HepG2 (cell line): ENCODE results near the gene IFI35. TPM values are rescaled to one million over a fixed set of nuclear protein-coding genes. Genes with fewer than 3 reads are reported as not detected.

Source experiments
- ATAC-seq: fragments of 200-7000 bp; cut with Tn5 transposase; 3 replicates; pipeline ENCODE4 v1.9.1; 2020; ENCODE audit warnings: mild to moderate bottlenecking, moderate library complexity
- BruUV-seq: library from RNA; stranded (reverse); fragments of 400-500 nt; replicated peaks from 2 replicates; lab custom pipeline; 2021; lab: Mats Ljungman, UMichigan
- CTCF ChIA-PET: fragments of 300-600 bp; formaldehyde crosslinking; extraction: SDS; loops from one replicate; lab custom pipeline; 2021; ENCODE audit warnings: low total read pairs, inconsistent platforms, low intra/inter-chr PET ratio; lab: Yijun Ruan, JAX
- POLR2A ChIA-PET: fragments of 350-600 bp; sonication (Branson Sonifier 250); formaldehyde crosslinking; loops from one replicate; lab custom pipeline; 2020; ENCODE audit warnings: antibody characterized with exemption, inconsistent platforms; lab: Yijun Ruan, JAX
- DNase-seq: peaks from one replicate; pipeline ENCODE4 v3.0.0-alpha.2; 2015; ENCODE audit warnings: low spot score
- FAIRE-seq: peaks from 3 replicates; lab custom pipeline; 2011; peaks lifted over from hg19 to GRCh38; lab: Jason Lieb, UNC
- H2AFZ ChIP-seq: one replicate; pipeline ENCODE4 v1.6.1; 2011; ENCODE audit warnings: low read length, inconsistent platforms
- H3K27ac ChIP-seq: fragments of 300-600 bp; 3 replicates; pipeline ENCODE4 v1.8.0; 2011; ENCODE audit warnings: mixed run types, mild to moderate bottlenecking, mixed read lengths, low read length, inconsistent platforms; ENCODE audit not compliant: insufficient read depth; ENCODE audit errors: extremely low read length
- H3K27me3 ChIP-seq, 2 experiments: fragments of 200-600 bp in 1 of 2; 2 replicates in 1 of 2; 3 replicates in 1 of 2; pipeline versions ENCODE4 v1.6.0 to v1.8.0; 2011; ENCODE audit warnings: low read length in 2 of 2, mild to moderate bottlenecking in 2 of 2, moderate library complexity in 2 of 2, inconsistent platforms in 1 of 2; ENCODE audit not compliant: insufficient read depth in 2 of 2, control insufficient read depth in 1 of 2
- H3K36me3 ChIP-seq, 2 experiments: fragments of 200-600 bp in 1 of 2; replicated peaks in 1 of 2; 2 replicates in 1 of 2; 3 replicates in 1 of 2; pipeline versions ENCODE4 v1.5.1 to v1.8.0; 2011; ENCODE audit warnings: low read length in 2 of 2, inconsistent platforms in 1 of 2; ENCODE audit not compliant: insufficient read depth in 2 of 2, control insufficient read depth in 1 of 2
- H3K4me1 ChIP-seq: 2 replicates; pipeline ENCODE4 v1.5.1; 2012; ENCODE audit warnings: low read length, inconsistent platforms; ENCODE audit not compliant: insufficient read depth
- H3K4me2 ChIP-seq: 2 replicates; pipeline ENCODE4 v1.6.0; 2011; ENCODE audit warnings: low read depth, low read length, inconsistent platforms
- H3K4me3 ChIP-seq, 3 experiments: fragments of 200-600 bp in 1 of 3; sonication (generic), shearing (Covaris generic) in 1 of 3; replicated peaks in 1 of 3; 2 replicates each; pipeline ENCODE4 v1.5.1; 2011 to 2016; ENCODE audit warnings: low read length in 3 of 3, inconsistent platforms in 2 of 3, low read depth in 2 of 3, mild to moderate bottlenecking in 2 of 3, control low read depth in 1 of 3, mixed read lengths in 1 of 3; ENCODE audit not compliant: insufficient read depth in 1 of 3
- H3K79me2 ChIP-seq: one replicate; pipeline ENCODE4 v1.6.1; 2011; ENCODE audit warnings: low read length, inconsistent platforms; ENCODE audit not compliant: insufficient read depth
- H3K9ac ChIP-seq: 2 replicates; pipeline ENCODE4 v1.6.0; 2011; ENCODE audit warnings: mild to moderate bottlenecking, low read depth, low read length, inconsistent platforms; ENCODE audit not compliant: insufficient read depth
- H3K9me3 ChIP-seq: 2 replicates; pipeline ENCODE4 v1.5.1; 2012; ENCODE audit warnings: mild to moderate bottlenecking, low read length
- H4K20me1 ChIP-seq: 2 replicates; pipeline ENCODE4 v1.6.0; 2011; ENCODE audit warnings: inconsistent platforms, mild to moderate bottlenecking, low read length, moderate library complexity; ENCODE audit not compliant: insufficient read depth
- ATF1 ChIP-seq: IDR thresholded peaks from 2 replicates; pipeline ENCODE4 v1.6.1; 2016; ENCODE audit warnings: mild to moderate bottlenecking, control low read depth
- ATF7-NPFF ChIP-seq: sonication (generic); formaldehyde crosslinking; IDR thresholded peaks from 2 replicates; pipeline ENCODE4 v1.8.1; 2023; ENCODE audit warnings: mild to moderate bottlenecking, low read depth, missing genetic modification reagents, moderate library complexity
- CREB3 ChIP-seq: sonication (generic); formaldehyde crosslinking; IDR thresholded peaks from 2 replicates; pipeline ENCODE4 v1.5.0; 2020; ENCODE audit warnings: missing genetic modification reagents
- DPF2 ChIP-seq: sonication (generic); formaldehyde crosslinking; IDR thresholded peaks from 2 replicates; pipeline ENCODE4 v1.4.0; 2020; ENCODE audit warnings: mild to moderate bottlenecking, low read depth, missing genetic modification reagents, borderline replicate concordance
- GABPB1 ChIP-seq: IDR thresholded peaks from 2 replicates; pipeline ENCODE4 v1.6.1; 2016; ENCODE audit warnings: mild to moderate bottlenecking, missing genetic modification reagents, moderate library complexity, missing compliant biosample characterization
- HNRNPLL ChIP-seq: fragments of 200-400 bp; formaldehyde crosslinking; IDR thresholded peaks from 2 replicates; pipeline ENCODE4 v1.6.1; 2017; ENCODE audit warnings: mild to moderate bottlenecking, low read depth, low read length; ENCODE audit not compliant: poor library complexity, severe bottlenecking
- HOXA7 ChIP-seq: sonication (generic); formaldehyde crosslinking; IDR thresholded peaks from 2 replicates; pipeline ENCODE4 v1.8.1; 2022; ENCODE audit warnings: mild to moderate bottlenecking, missing genetic modification reagents, moderate library complexity
- POLR2A ChIP-seq, 2 experiments: IDR thresholded peaks; 2 replicates each; pipeline ENCODE4 v1.6.1; 2011; ENCODE audit warnings: low read depth in 2 of 2, low read length in 2 of 2, mild to moderate bottlenecking in 1 of 2, moderate library complexity in 1 of 2; ENCODE audit not compliant: insufficient read depth in 1 of 2
- RARA ChIP-seq: IDR thresholded peaks from 2 replicates; pipeline ENCODE4 v1.6.1; 2016; ENCODE audit warnings: missing genetic modification reagents, missing compliant biosample characterization
- STAG1 ChIP-seq: sonication (generic); formaldehyde crosslinking; IDR thresholded peaks from 2 replicates; pipeline ENCODE4 v1.4.0; 2020; ENCODE audit warnings: missing genetic modification reagents
- TEAD3 ChIP-seq: optimal IDR thresholded peaks from 2 replicates; pipeline ENCODE3; 2016; ENCODE audit warnings: borderline replicate concordance
- ZBTB39 ChIP-seq: sonication (generic); formaldehyde crosslinking; IDR thresholded peaks from 2 replicates; pipeline ENCODE4 v1.5.0; 2020; ENCODE audit warnings: missing genetic modification reagents
- ZMYM4 ChIP-seq: sonication (generic); formaldehyde crosslinking; IDR thresholded peaks from 2 replicates; pipeline ENCODE4 v1.8.1; 2023; ENCODE audit warnings: mild to moderate bottlenecking, missing genetic modification reagents
- ZNF432 ChIP-seq: sonication (generic); formaldehyde crosslinking; IDR thresholded peaks from 2 replicates; pipeline ENCODE4 v1.5.0; 2020; ENCODE audit warnings: missing genetic modification reagents, mild to moderate bottlenecking, borderline replicate concordance
- ZNF446 ChIP-seq: sonication (generic); formaldehyde crosslinking; IDR thresholded peaks from 2 replicates; pipeline ENCODE4 v1.5.0; 2020; ENCODE audit warnings: mild to moderate bottlenecking, missing genetic modification reagents
- ZNF569 ChIP-seq: sonication (generic); formaldehyde crosslinking; IDR thresholded peaks from 2 replicates; pipeline ENCODE4 v1.5.0; 2020; ENCODE audit warnings: mild to moderate bottlenecking, missing genetic modification reagents, moderate library complexity, borderline replicate concordance
- ZNF652 ChIP-seq: IDR thresholded peaks from 2 replicates; pipeline ENCODE4 v1.6.1; 2016; ENCODE audit warnings: low read depth, borderline replicate concordance
- ZNF772 ChIP-seq: sonication (generic); formaldehyde crosslinking; IDR thresholded peaks from 2 replicates; pipeline ENCODE4 v1.5.0; 2020; ENCODE audit warnings: mild to moderate bottlenecking, missing genetic modification reagents
- WGBS: methylation state at CpG from one replicate; pipeline ENCODE4 v1.1.6; 2017; ENCODE audit warnings: low lambda C conversion rate; 5-methylcytosine and 5-hydroxymethylcytosine counted together
- in situ Hi-C: cut with HindIII; loops from 2 replicates; pipeline ENCODE4 v1.10.0; 2017; ENCODE audit warnings: low pct_unique_long_range_greater_than_20kb; ENCODE audit not compliant: extremely low pct_ligation_motif_present
- intact Hi-C: fragments of 100-400 bp; cut with micrococcal nuclease; formaldehyde crosslinking; loops from one replicate; pipeline ENCODE4 v1.10.0; 2022; ENCODE audit not compliant: unreplicated experiment
- polyA plus RNA-seq, 8 experiments: library from polyadenylated mRNA; depleted of rRNA in 3 of 8; stranded (reverse) in 7 of 8; unstranded in 1 of 8; fragments of >200 nt; fragmentation: Illumina TruSeq in 4 of 8; extraction: Trizol in 4 of 8; gene quantifications; 2 replicates each; pipeline versions ENCODE4 v1.2.1 to v1.2.3, GENCODE V29; 2011 to 2016; ENCODE audit warnings: low read depth in 4 of 8, missing spikeins in 1 of 8, mixed read lengths in 1 of 8; ENCODE audit not compliant: insufficient read depth in 1 of 8
- total RNA-seq, 5 experiments: library from RNA; depleted of rRNA; stranded (reverse); fragments of >200 nt; fragmentation: Illumina TruSeq; extraction: Trizol; gene quantifications; 2 replicates each; pipeline ENCODE4 v1.2.3, GENCODE V29; 2016; ENCODE audit warnings: low read depth in 1 of 5
- TF ChIP-seq, protein P1 (sequence below): sonication (generic); formaldehyde crosslinking; IDR thresholded peaks from 2 replicates; pipeline ENCODE4 v1.5.0; 2020; ENCODE audit warnings: mild to moderate bottlenecking, missing genetic modification reagents

IFI35 gene
- total and polyA plus RNA-seq, 2 of the 13 experiments (the other 11 are each of a cell fraction or from before 2014, with no cell fraction given) = 28.9 to 38.1 TPM

DNA sequence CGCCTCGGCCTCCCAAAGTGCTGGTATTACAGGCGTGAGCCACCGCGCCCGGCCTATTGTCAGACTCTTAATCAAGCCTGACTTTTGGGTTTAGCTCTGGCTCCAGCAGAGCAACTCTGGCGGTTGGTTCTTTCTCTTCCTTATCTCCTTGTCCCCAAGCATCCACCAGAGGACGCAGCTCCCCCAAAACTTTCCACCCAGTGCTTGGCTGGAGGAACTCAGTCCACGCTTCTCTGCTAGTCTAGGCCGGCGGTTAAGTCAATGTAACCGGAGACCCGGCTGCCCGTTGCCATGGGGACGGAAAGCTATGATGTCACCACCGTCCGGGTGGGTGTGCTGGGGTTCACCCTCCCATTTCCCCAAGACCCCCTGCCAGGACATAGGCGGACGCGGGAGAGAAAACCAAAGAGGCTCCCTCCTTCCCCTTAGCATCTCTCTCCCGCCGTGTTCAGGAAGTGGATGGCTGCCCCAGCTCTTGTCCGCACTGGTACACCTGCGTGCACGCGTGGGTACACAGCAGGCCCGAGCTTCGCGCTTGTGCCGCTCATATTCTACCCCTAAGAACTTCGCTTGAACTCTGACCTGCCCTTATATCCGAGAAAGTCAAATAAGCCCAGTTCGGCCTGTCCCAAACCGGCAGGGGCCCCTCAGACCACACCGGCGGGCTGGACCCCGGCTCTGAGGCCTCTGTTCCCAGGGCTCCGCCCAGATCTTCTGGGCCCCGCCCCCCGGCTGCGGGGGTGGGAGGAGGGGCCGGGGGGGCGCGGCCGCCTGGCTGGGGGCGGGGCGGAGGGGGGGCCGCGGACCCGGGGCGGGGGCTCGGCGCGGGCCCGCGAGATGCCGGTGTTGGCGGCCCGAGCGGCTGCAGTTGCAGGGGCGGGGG lies 18.1 kb downstream of the IFI35 start, which contains the start of gene RND2:
Gene RND2 (plus strand): TSS at position 825 of the 883 bp plus-strand sequence. CDS start 117 bp downstream, outside the sequence.
- intact Hi-C loops = loop anchor here (2.0 to 5.0 kb wide), 4 partner anchors 94 to 308 kb away; partner anchors contain the start of genes NBR1 and TMEM106A
- DNase-seq = peak; percentile 91
- H3K9me3 ChIP-seq = no peaks in the 10 kb centered on the region
- H4K20me1 ChIP-seq = no peaks in the 10 kb centered on the region
- H3K27ac ChIP-seq = no peak within 1 kb of the TSS
- in situ Hi-C loops = no loop called here
- POLR2A ChIA-PET = interaction anchor here (0.5 to 3.6 kb wide), 16 partner anchors 13 to 343 kb away, joined by 3 to 16 read pairs (median 4); partner anchors contain the start of genes BRCA1, IFI35, NBR1 and RPL27
- peak within 1 kb of the TSS; percentile 24; the same call in 1 of the 2 replicates for H3K9ac ChIP-seq
- peak within 1 kb of the TSS; percentile 93 for H3K4me2 ChIP-seq
- H3K4me3 ChIP-seq = peak within 1 kb of the TSS; percentile 27 to 62 (median 45); a peak in 5 of 6 replicates
- WGBS = 34% methylated on average over 60 of the region's 61 CpGs
- peak; percentile 48 for ATAC-seq
- peaks cover 0 to 7% of the 10 kb centered on the region in 2 experiments; a peak in 2 of 5 replicates for H3K36me3 ChIP-seq
- FAIRE-seq = peak; percentile 96
- no peaks in the 10 kb centered on the region; a peak in 1 of 5 replicates for H3K27me3 ChIP-seq
- no peak within 1 kb of the TSS for H2AFZ ChIP-seq
- H3K4me1 ChIP-seq = peaks cover 61% of the 10 kb centered on the region
- CTCF ChIA-PET = interaction anchor here (0.9 to 1.1 kb wide), 2 partner anchors 146 to 285 kb away, joined by 3 read pairs; partner anchors contain the start of gene NBR1
- H3K79me2 ChIP-seq = peaks cover 19% of the 10 kb centered on the region
- no TSS peak for BruUV-seq
- TF ChIP-seq STAG1 (CRISPR knock-in tag) (peak; percentile 97), HNRNPLL (no peak), RARA (0 out of 2 replicates have a peak, but pooled peaks have one; percentile 17), ZNF446 (no peak), ZMYM4 (peak; percentile 65; the same call in 1 of the 2 replicates), ZNF772 (CRISPR knock-in tag) (peak; percentile 70; the same call in 1 of the 2 replicates), ATF7-NPFF (CRISPR knock-in tag) (peak; percentile 56; the same call in 1 of the 2 replicates), DPF2 (no peak), ZNF432 (no peak), HOXA7 (CRISPR knock-in tag) (no peak), ATF1 (no peak), POLR2A (IDR thresholded peaks at IDR 0.05; ENCODE audit: insufficient read depth in 1 of 2, low read depth in 2 of 2, low read length in 2 of 2) (no peak), CREB3 (no peak), TEAD3 (CRISPR knock-in tag) (peak; percentile 47), GABPB1 (CRISPR knock-in tag) (peak; percentile 49), ZNF652 (peak; percentile 39; the same call in 1 of the 2 replicates), ZBTB39 (CRISPR knock-in tag) (no peak), ZNF569 (CRISPR knock-in tag) (no peak)
- TF ChIP-seq, protein P1, sequence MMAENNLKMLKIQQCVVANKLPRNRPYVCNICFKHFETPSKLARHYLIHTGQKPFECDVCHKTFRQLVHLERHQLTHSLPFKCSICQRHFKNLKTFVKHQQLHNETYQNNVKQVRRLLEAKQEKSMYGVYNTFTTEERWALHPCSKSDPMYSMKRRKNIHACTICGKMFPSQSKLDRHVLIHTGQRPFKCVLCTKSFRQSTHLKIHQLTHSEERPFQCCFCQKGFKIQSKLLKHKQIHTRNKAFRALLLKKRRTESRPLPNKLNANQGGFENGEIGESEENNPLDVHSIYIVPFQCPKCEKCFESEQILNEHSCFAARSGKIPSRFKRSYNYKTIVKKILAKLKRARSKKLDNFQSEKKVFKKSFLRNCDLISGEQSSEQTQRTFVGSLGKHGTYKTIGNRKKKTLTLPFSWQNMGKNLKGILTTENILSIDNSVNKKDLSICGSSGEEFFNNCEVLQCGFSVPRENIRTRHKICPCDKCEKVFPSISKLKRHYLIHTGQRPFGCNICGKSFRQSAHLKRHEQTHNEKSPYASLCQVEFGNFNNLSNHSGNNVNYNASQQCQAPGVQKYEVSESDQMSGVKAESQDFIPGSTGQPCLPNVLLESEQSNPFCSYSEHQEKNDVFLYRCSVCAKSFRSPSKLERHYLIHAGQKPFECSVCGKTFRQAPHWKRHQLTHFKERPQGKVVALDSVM (CRISPR knock-in tag) = 0 out of 2 replicates have a peak, but pooled peaks have one; percentile 10
